Right lobe of liver (tissue), 6 donors: ENCODE results near the gene SLC31A1. TPM values are rescaled to one million over a fixed set of nuclear protein-coding genes. Genes with fewer than 3 reads are reported as not detected.

Experiments used
- ATAC-seq, 4 donors: fragments of 200-7000 bp; cut with Tn5 transposase; one replicate each; pipeline ENCODE4 v1.9.1; 2020; ENCODE audit warnings: mild to moderate bottlenecking in 4 of 4, moderate library complexity in 4 of 4
- DNase-seq, 3 donors: peaks; one replicate each; pipeline ENCODE4 v3.0.0-alpha.2; 2020
- H3K27ac ChIP-seq, 3 donors: fragments of 200-600 bp; one replicate each; pipeline ENCODE4 v1.8.0; 2022
- H3K27me3 ChIP-seq, 2 donors: fragments of 200-600 bp; one replicate each; pipeline ENCODE4 v1.8.0; 2022
- H3K36me3 ChIP-seq, 4 donors: fragments of 200-600 bp; sonication (generic) in 1 of 4; one replicate each; pipeline versions ENCODE4 v1.5.1 to v1.8.0; 2017 to 2022; ENCODE audit warnings: control low read depth in 1 of 4
- H3K4me1 ChIP-seq, 4 donors: fragments of 200-600 bp; sonication (generic) in 1 of 4; one replicate each; pipeline versions ENCODE4 v1.5.1 to v1.8.0; 2017 to 2022; ENCODE audit warnings: control low read depth in 1 of 4
- H3K4me3 ChIP-seq, 3 donors: fragments of 200-600 bp; one replicate each; pipeline ENCODE4 v1.8.0; 2022
- H3K9me3 ChIP-seq, 4 donors: fragments of 200-600 bp; sonication (generic) in 1 of 4; one replicate each; pipeline versions ENCODE4 v1.5.1 to v1.8.0; 2017 to 2022; ENCODE audit warnings: control low read depth in 1 of 4
- POLR2A ChIP-seq: fragments of 450-650 bp; IDR thresholded peaks from one replicate; pipeline ENCODE4 v1.6.1; 2017; ENCODE audit warnings: antibody characterized with exemption, mild to moderate bottlenecking
- WGBS: methylation state at CpG from one replicate; pipeline ENCODE4 v1.1.6; 2018; ENCODE audit warnings: low coverage, low lambda C conversion rate; ENCODE audit not compliant: insufficient coverage; ENCODE audit errors: missing lambda C conversion rate; 5-methylcytosine and 5-hydroxymethylcytosine counted together
- intact Hi-C, 2 donors: fragments of 100-400 bp; cut with DNase I; formaldehyde crosslinking; loops; one replicate each; pipeline versions ENCODE4 v1.11.2 to v1.14.1; 2022
- long read RNA-seq: library from polyadenylated mRNA; unstranded; transcript quantifications from one replicate; pipeline ENCODE4 v2.0.0, GENCODE V29; 2019
- total RNA-seq, 6 experiments: library from RNA; depleted of rRNA in 2 of 6; stranded (reverse); fragments of >200 nt in 2 of 6; fragmentation: NEBNext Ultra II Directional in 3 of 6; extraction: Animal tissue kit (Norgen Biotek cat#: 25700) in 3 of 6; gene quantifications; one replicate each; pipeline versions ENCODE4 v1.1.0 to v1.2.4, GENCODE V29; 2016 to 2023
- TF ChIP-seq, protein P1 (sequence below), 4 donors: fragments of 200-600 bp in 3 of 4; fragments of 450-650 bp in 1 of 4; IDR thresholded peaks; one replicate each; pipeline versions ENCODE4 v1.5.1 to v1.8.0; 2016 to 2022; ENCODE audit warnings: antibody characterized with exemption in 4 of 4, mild to moderate bottlenecking in 2 of 4
- donor health status: DM: no; HTN: yes; CAD: no.
- donor health status: DM: no; HTN: no; CAD: no.
- donor health status: DM: no; HTN: no; CAD: no.
- donor health status: DM: no; HTN: yes; CAD: no.
- donor health status: DM: no; HTN: yes; CAD: no.

The SLC31A1 gene
- total RNA-seq, result 10 to 100 TPM; 48.0 to 92.6 (median 71.5) TPM
- long read RNA-seq, full-length matches to known transcripts, result 16 of 26 reads
- long read RNA-seq, partial matches to known transcripts, result 4 of 26 reads
- long read RNA-seq, other reads (novel, unspliced or antisense), result 6 of 26 reads

DNA sequence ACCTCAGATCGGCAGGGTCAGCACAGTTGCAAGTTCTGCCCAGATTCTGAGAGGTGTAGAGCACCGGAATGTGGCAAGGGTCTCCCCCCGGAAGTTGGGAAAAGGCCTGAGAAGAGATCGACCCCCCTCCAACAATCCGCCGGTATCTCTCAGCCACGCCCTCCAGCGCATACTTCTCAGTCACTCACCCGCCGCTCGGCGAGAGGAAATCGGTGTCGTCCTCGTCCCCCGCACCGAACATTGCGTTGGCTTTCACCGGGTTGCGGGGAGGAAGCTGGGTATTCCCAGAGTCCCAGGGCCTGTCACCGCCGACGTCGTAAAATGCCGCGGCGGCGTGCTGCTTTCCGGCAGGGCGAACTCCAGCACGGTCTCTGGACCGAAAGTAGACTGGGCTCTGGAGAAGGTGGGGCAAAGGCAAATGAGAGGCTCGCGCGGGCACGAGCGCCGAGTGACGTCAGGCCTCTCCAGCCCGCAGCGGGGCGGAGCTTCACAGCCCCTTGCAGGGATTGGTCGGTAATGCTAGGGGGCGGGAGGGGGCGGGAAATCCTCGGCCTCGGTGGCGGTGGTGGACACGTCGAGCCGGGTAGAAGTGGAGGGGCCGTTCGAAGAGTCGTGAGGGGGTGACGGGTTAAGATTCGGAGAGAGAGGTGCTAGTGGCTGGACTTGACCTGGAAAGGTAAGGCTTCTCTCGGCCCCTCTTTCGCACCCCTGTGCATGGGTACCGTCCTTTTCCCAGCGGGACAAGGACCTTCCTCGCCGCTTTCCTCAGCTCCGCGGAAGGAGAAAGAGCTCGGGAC lies at the start of gene SLC31A1, which contains the start of gene FKBP15:
SLC31A1 (plus strand) TSS at position 542 of the 797 bp plus-strand sequence. CDS start 34,605 bp downstream, outside the sequence.
FKBP15 (minus strand) TSS at position 275 of the 797 bp plus-strand sequence; CDS start at position 241, 34 bp downstream.
- WGBS, result 0% methylated on average over 1 of the region's 65 CpGs
- H3K27me3 ChIP-seq, result no peaks in the 10 kb centered on the region
- H3K9me3 ChIP-seq, result no peaks in the 10 kb centered on the region
- peak within 1 kb of the TSS; percentile 73 to 94 (median 91) for H3K4me3 ChIP-seq
- ATAC-seq (peak; percentile 96 to 99 (median 96)), DNase-seq (peak; percentile 98 to 99 (median 99))
- H3K4me1 ChIP-seq, result peaks cover 0 to 40% (median 7%) of the 10 kb centered on the region in 4 donors
- peaks cover 0 to 7% (median 0%) of the 10 kb centered on the region in 4 donors for H3K36me3 ChIP-seq
- TF ChIP-seq, protein P1, sequence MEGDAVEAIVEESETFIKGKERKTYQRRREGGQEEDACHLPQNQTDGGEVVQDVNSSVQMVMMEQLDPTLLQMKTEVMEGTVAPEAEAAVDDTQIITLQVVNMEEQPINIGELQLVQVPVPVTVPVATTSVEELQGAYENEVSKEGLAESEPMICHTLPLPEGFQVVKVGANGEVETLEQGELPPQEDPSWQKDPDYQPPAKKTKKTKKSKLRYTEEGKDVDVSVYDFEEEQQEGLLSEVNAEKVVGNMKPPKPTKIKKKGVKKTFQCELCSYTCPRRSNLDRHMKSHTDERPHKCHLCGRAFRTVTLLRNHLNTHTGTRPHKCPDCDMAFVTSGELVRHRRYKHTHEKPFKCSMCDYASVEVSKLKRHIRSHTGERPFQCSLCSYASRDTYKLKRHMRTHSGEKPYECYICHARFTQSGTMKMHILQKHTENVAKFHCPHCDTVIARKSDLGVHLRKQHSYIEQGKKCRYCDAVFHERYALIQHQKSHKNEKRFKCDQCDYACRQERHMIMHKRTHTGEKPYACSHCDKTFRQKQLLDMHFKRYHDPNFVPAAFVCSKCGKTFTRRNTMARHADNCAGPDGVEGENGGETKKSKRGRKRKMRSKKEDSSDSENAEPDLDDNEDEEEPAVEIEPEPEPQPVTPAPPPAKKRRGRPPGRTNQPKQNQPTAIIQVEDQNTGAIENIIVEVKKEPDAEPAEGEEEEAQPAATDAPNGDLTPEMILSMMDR (IDR thresholded peaks at IDR 0.05), result no peak
- TF ChIP-seq POLR2A, result peak; percentile 95
- intact Hi-C loops, result loop anchor here in 1 of 2 donors (5.0 kb wide), 1 partner anchor 46 kb away; no protein-coding TSS in a partner anchor
- H3K27ac ChIP-seq, result peak within 1 kb of the TSS; percentile 91 to 95 (median 92)

DNA sequence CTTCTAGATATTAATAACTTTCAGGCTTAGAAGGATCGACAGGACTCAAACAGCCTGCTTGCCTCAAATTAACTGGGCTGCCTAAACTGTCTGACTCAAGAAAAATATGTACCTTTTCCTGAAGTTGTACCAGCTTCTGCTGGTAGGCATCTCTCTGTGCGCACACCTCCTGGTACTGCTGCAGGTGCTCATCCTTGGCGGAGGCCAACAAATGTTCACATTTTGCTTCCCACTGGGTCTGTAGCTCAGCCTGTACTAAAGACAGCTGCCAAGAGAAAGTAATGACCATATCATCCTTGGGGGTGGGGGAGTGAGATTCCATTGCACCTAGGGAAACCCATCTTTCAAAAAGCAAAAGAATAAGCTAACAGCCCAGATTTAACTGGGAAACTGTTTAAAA lies 48.0 kb upstream of the SLC31A1 start:
- Histone ChIP-seq H3K36me3 (peaks cover 18 to 87% (median 42%) of the 10 kb centered on the region in 4 donors), H3K4me3 (no peak overlapping the region), H3K4me1 (peaks cover 0 to 7% (median 2%) of the 10 kb centered on the region in 4 donors), H3K27me3 (no peaks in the 10 kb centered on the region), H3K27ac (no peak overlapping the region), H3K9me3 (no peaks in the 10 kb centered on the region)
- no peak for TF ChIP-seq POLR2A
- TF ChIP-seq, protein P1 (IDR thresholded peaks at IDR 0.05), result no peak
- intact Hi-C loops, result no loop called here
- ATAC-seq, result no peak
- WGBS, result 79% methylated on average over 2 of the region's 3 CpGs
- DNase-seq, result no peak

DNA sequence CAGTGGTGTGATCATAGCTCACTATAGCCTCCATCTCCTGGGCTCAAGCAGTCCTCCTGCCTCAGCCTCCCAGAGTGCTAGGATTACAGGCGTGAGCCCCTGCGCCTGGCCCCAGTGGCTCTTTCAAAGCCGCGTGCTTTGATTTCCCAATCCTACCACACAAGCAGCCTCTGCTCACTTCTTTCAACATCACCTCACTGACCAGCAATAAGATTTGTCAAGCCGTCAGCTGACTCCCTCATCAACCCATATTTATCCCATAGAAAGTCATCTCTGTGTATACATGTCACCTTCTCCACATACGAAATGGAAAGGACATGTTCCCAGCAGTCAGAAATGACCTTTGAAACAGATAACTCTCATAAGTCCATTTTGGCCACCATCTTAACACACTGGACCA lies 44.5 kb upstream of the SLC31A1 start:
- 76% methylated on average over 6 of the region's 6 CpGs for WGBS
- ATAC-seq (no peak), DNase-seq (no peak)
- Histone ChIP-seq H3K27ac (no peak overlapping the region), H3K4me1 (peaks cover 0 to 7% (median 2%) of the 10 kb centered on the region in 4 donors), H3K27me3 (no peaks in the 10 kb centered on the region), H3K36me3 (peaks cover 0 to 74% (median 24%) of the 10 kb centered on the region in 4 donors), H3K4me3 (no peak overlapping the region), H3K9me3 (no peaks in the 10 kb centered on the region)
- TF ChIP-seq, protein P1 (IDR thresholded peaks at IDR 0.05), result no peak
- no peak for TF ChIP-seq POLR2A
- intact Hi-C loops, result no loop called here

DNA sequence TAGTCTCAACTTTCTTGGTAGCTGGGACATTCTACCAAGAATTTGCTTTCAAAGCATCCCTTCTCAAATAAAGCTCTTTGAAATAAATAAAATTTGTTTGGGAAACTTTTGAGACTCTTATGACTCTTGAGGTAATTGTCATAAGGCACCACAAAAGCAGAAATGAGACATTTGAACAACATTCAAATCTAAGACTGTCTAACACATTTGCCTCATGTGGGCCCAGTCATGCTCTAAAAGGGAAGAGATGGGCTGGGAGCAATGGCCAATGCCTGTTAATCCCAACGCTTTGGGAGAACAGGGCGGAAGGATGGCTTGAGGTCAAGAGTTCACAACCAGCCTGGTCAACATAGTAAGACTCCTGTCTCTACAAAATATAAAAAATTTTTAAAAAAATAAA lies 44.1 kb upstream of the SLC31A1 start:
- ATAC-seq, result no peak
- intact Hi-C loops, result no loop called here

More for the DNA sequence above, 44.1 kb upstream of the SLC31A1 start:
- peaks cover 0 to 7% (median 2%) of the 10 kb centered on the region in 4 donors for H3K4me1 ChIP-seq
- TF ChIP-seq, protein P1 (IDR thresholded peaks at IDR 0.05), result no peak
- no peak for TF ChIP-seq POLR2A
- no peaks in the 10 kb centered on the region for H3K27me3 ChIP-seq
- WGBS, result 82% methylated on average over 2 of the region's 2 CpGs
- no peak overlapping the region for H3K27ac ChIP-seq
- no peak overlapping the region for H3K4me3 ChIP-seq
- H3K9me3 ChIP-seq, result no peaks in the 10 kb centered on the region
- peaks cover 0 to 76% (median 27%) of the 10 kb centered on the region in 4 donors for H3K36me3 ChIP-seq
- no peak for DNase-seq
